Gastrocnemius medialis (tissue), 4 donors: ENCODE measurements around the gene ENTPD6. TPM values are rescaled to one million over a fixed set of nuclear protein-coding genes. Genes with fewer than 3 reads are reported as not detected.

Experiments used
- ATAC-seq, 2 donors: fragments of 150-250 bp; one replicate each; pipeline ENCODE4 v1.9.1; 2016
- DNase-seq, 2 donors: peaks; one replicate each; pipeline ENCODE4 v3.0.0-alpha.2; 2019
- H3K27ac ChIP-seq, 4 donors: fragments of 200-600 bp; sonication (generic); 1 replicate in 1 of 4; 2 replicates in 3 of 4; pipeline ENCODE4 v1.5.1; 2016 to 2018; ENCODE audit warnings: mild to moderate bottlenecking in 2 of 4, moderate library complexity in 1 of 4
- H3K27me3 ChIP-seq, 3 donors: fragments of 200-600 bp; sonication (generic) in 2 of 3; 1 replicate in 1 of 3; 2 replicates in 2 of 3; pipeline versions ENCODE4 v1.5.1 to v1.6.0; 2016 to 2019; ENCODE audit warnings: mild to moderate bottlenecking in 1 of 3, moderate library complexity in 1 of 3
- H3K36me3 ChIP-seq, 2 donors: fragments of 200-600 bp; sonication (generic) in 1 of 2; one replicate each; pipeline ENCODE4 v1.5.1; 2017 to 2018
- H3K4me1 ChIP-seq, 2 donors: fragments of 200-600 bp; sonication (generic) in 1 of 2; one replicate each; pipeline ENCODE4 v1.5.1; 2016 to 2017; ENCODE audit warnings: mild to moderate bottlenecking in 2 of 2
- H3K4me3 ChIP-seq, 4 donors: fragments of 200-600 bp; sonication (generic) in 3 of 4; 1 replicate in 1 of 4; 2 replicates in 3 of 4; pipeline ENCODE4 v1.5.1; 2016 to 2019; ENCODE audit warnings: mild to moderate bottlenecking in 2 of 4
- H3K9me3 ChIP-seq, 3 donors: fragments of 200-600 bp; sonication (generic) in 2 of 3; 1 replicate in 1 of 3; 2 replicates in 2 of 3; pipeline ENCODE4 v1.5.1; 2016 to 2019
- POLR2A ChIP-seq, 2 donors: fragments of 450-650 bp; IDR thresholded peaks; one replicate each; pipeline ENCODE4 v1.6.1; 2017; ENCODE audit warnings: antibody characterized with exemption in 2 of 2, mild to moderate bottlenecking in 2 of 2, moderate library complexity in 2 of 2
- in situ Hi-C, 4 donors: fragments of 200-750 bp; cut with MboI; loops; one replicate each; pipeline versions ENCODE4 v1.15.0 to v1.8.0; 2017; ENCODE audit warnings: low sequenced_read_pairs in 4 of 4
- intact Hi-C: fragments of 100-400 bp; cut with DNase I; formaldehyde crosslinking; loops from one replicate; pipeline ENCODE4 v1.15.1; 2023; ENCODE audit warnings: low total_unique reads
- total RNA-seq, 4 donors: library from RNA; depleted of rRNA; stranded (reverse); fragments of >200 nt; gene quantifications; one replicate each; pipeline versions ENCODE4 v1.1.0 to v1.2.3, GENCODE V29; 2016
- TF ChIP-seq, protein P1 (sequence below), 5 experiments: fragments of 450-650 bp in 3 of 5; fragments of 200-600 bp in 2 of 5; sonication (generic) in 2 of 5; IDR thresholded peaks in 4 of 5; conservative IDR thresholded peaks in 1 of 5; 1 replicate in 4 of 5; 2 replicates in 1 of 5; pipeline ENCODE4 v1.5.1; 2016 to 2019; ENCODE audit warnings: antibody characterized with exemption in 5 of 5, mild to moderate bottlenecking in 3 of 5, moderate library complexity in 3 of 5

ENTPD6 gene
- total RNA-seq, 4 donors from 2014 or later, result 27.0 to 61.1 (median 50.2) TPM

DNA sequence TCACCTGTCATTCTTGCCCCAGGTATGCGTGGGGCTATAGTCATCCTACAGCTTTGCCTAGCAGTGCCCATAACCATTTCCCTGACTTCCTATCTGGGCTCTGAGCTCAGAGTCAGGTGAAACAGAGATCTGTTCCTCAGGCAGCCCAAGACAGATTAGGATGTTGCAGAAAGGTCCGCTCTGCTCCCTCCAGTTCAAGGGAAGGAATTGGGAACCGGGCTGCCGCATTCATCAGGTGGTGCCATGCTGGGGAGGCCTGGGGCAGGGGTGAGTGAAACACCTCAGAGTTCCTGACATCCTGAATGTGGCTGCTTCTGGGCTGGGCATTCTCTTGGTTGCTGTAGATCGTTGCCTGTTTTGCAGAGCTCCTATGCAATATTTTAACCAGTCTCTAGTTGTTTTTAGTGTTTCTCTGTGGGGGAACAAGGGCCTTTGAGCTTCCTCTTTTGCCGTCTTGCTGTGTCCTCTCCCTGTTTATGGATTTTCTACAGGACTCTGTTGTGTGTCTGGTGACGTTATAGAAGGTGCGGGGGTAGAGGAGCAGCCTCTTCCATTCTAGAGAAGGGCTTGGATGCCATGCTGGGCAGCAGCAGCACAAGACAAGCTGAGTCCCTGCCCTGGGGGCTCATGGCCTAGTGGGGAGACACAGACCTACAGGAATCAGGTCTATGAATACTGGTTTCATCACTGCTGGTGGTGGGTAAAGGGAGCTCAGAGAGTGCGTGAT, 9.2 kb downstream of the ENTPD6 start:
- in situ Hi-C loops, result loop anchor here in 1 of 4 donors (25.0 kb wide), 1 partner anchor 217 kb away; the partner anchor contains the start of gene APMAP
- TF ChIP-seq, protein P1, sequence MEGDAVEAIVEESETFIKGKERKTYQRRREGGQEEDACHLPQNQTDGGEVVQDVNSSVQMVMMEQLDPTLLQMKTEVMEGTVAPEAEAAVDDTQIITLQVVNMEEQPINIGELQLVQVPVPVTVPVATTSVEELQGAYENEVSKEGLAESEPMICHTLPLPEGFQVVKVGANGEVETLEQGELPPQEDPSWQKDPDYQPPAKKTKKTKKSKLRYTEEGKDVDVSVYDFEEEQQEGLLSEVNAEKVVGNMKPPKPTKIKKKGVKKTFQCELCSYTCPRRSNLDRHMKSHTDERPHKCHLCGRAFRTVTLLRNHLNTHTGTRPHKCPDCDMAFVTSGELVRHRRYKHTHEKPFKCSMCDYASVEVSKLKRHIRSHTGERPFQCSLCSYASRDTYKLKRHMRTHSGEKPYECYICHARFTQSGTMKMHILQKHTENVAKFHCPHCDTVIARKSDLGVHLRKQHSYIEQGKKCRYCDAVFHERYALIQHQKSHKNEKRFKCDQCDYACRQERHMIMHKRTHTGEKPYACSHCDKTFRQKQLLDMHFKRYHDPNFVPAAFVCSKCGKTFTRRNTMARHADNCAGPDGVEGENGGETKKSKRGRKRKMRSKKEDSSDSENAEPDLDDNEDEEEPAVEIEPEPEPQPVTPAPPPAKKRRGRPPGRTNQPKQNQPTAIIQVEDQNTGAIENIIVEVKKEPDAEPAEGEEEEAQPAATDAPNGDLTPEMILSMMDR (IDR thresholded peaks at IDR 0.05 in 4 of 5, conservative IDR thresholded peaks at IDR 0.05 in 1 of 5), result no peak
- no peak for TF ChIP-seq POLR2A (IDR thresholded peaks at IDR 0.05)
- H3K4me1 ChIP-seq, result peaks cover 0 to 5% of the 10 kb centered on the region in 2 donors
- no peaks in the 10 kb centered on the region for H3K27me3 ChIP-seq
- no peaks in the 10 kb centered on the region for H3K36me3 ChIP-seq
- DNase-seq (no peak), ATAC-seq (no peak)
- intact Hi-C loops, result no loop called here
- no peak overlapping the region for H3K4me3 ChIP-seq
- H3K9me3 ChIP-seq, result no peaks in the 10 kb centered on the region
- no peak overlapping the region for H3K27ac ChIP-seq

DNA sequence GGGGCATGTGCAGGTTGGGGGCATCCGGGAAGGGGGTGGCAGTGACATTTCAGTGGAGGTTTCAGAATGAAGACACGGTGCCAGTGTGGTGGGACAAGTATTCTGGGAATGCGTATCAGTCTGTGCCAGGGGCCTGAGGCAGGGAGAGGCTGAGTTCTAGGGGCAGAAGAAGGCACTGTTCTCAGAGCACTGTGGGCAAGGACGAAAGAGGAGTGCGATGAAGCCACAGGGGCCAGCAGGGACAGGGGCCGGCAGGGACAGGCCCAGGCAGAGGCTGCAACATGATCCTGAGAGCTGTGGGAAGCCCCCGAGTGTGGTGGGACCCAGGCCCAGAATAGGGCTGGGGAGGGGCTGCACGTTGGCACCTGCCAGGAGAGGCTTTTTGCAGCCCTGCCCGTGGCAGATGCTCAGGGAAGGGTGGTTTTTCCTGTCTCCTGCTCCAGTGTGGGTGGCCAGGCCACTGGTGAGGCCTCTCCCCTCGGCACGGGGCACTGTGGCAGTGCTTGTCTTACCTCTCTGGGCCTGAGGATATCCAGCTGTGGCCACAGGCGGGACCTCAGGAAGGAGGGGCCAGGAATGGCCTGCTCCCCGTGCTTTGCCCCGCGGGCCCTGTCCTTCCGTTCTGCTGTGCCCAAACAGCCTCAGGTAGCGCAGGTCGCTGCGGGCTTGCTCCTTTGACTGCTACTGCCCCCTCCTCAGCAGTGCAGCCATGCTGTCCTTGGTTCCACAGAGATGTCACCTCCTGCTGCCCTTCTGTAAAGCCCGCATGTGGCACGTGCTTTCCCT, 10.0 kb downstream of the ENTPD6 start:
- DNase-seq (no peak), ATAC-seq (no peak)
- no peak overlapping the region for H3K27ac ChIP-seq
- H3K27me3 ChIP-seq, result no peaks in the 10 kb centered on the region
- no peak for TF ChIP-seq POLR2A (IDR thresholded peaks at IDR 0.05)
- TF ChIP-seq, protein P1 (IDR thresholded peaks at IDR 0.05 in 4 of 5, conservative IDR thresholded peaks at IDR 0.05 in 1 of 5), result no peak
- no peaks in the 10 kb centered on the region for H3K36me3 ChIP-seq
- H3K9me3 ChIP-seq, result no peaks in the 10 kb centered on the region
- in situ Hi-C loops (loop anchor here in 1 of 4 donors (25.0 kb wide), 1 partner anchor 218 kb away; the partner anchor contains the start of gene APMAP), intact Hi-C loops (no loop called here)
- peaks cover 0 to 5% of the 10 kb centered on the region in 2 donors for H3K4me1 ChIP-seq
- no peak overlapping the region for H3K4me3 ChIP-seq

DNA sequence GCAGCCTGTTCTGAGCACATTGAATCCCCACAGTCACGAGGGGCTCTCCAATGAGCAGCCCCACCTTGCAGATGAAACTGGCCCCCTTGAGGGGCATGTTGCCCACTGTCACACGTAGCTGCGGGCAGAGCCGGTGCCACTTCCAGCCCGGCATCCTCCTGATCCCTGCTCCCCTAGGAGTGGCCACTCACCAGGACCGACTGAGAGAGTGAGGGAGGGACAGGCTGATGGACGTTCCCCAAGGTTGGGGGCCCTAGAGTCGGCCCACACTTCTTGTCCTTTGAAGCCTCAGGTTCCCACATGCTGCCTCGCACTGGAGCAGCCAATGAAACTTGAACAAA, 10.5 kb downstream of the ENTPD6 start:
- no peak overlapping the region for H3K4me3 ChIP-seq
- H3K36me3 ChIP-seq, result peaks cover 0 to 4% of the 10 kb centered on the region in 2 donors
- no peak for ATAC-seq
- H3K9me3 ChIP-seq, result no peaks in the 10 kb centered on the region
- H3K27me3 ChIP-seq, result no peaks in the 10 kb centered on the region
- H3K4me1 ChIP-seq, result peaks cover 0 to 5% of the 10 kb centered on the region in 2 donors
- no peak for DNase-seq
- H3K27ac ChIP-seq, result no peak overlapping the region
- in situ Hi-C loops, result loop anchor here in 1 of 4 donors (25.0 kb wide), 1 partner anchor 219 kb away; the partner anchor contains the start of gene APMAP
- no peak for TF ChIP-seq POLR2A (IDR thresholded peaks at IDR 0.05)
- TF ChIP-seq, protein P1 (IDR thresholded peaks at IDR 0.05 in 4 of 5, conservative IDR thresholded peaks at IDR 0.05 in 1 of 5), result no peak
- intact Hi-C loops, result no loop called here

DNA sequence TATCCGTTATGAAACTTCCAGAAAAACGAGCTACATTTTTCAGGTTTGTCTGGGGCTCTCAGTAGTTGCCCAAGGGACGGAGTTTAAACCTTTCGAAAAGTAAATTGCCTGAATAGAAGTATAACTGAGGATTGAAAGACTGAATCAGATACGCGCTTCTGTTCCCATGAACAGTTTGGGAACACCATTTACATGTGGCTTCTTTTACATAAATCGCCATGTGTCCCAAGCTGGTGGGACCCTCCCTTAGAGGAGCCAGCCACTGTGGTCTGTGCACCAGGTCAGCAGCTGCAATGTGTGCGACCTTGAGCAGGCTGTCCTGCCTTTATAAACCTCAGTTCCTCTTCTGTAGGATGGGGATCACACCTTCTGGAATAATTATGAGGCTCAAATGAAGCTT, 11.0 kb downstream of the ENTPD6 start:
- intact Hi-C loops (no loop called here), in situ Hi-C loops (loop anchor here in 1 of 4 donors (25.0 kb wide), 1 partner anchor 219 kb away; the partner anchor contains the start of gene APMAP)
- DNase-seq, result no peak
- H3K27me3 ChIP-seq, result no peaks in the 10 kb centered on the region
- H3K36me3 ChIP-seq, result peaks cover 0 to 10% of the 10 kb centered on the region in 2 donors
- H3K4me1 ChIP-seq, result peaks cover 0 to 5% of the 10 kb centered on the region in 2 donors
- TF ChIP-seq, protein P1 (IDR thresholded peaks at IDR 0.05 in 4 of 5, conservative IDR thresholded peaks at IDR 0.05 in 1 of 5), result no peak
- TF ChIP-seq POLR2A (IDR thresholded peaks at IDR 0.05), result no peak
- H3K9me3 ChIP-seq, result no peaks in the 10 kb centered on the region
- no peak overlapping the region for H3K4me3 ChIP-seq
- ATAC-seq, result no peak
- H3K27ac ChIP-seq, result no peak overlapping the region
